Activated T-helper 9 cell treated with anti-CD3 and anti-CD28 coated beads, Interleukin-2, amount 50 U/mL, for 16 hours (primary cell): Measurements from ENCODE around the gene ORM2.
"Not testable (repeated sequence)": the region's sequence is repeated elsewhere in the genome, so short reads cannot be mapped to it uniquely, and the experiment has no call there.

Experiments
- DNase-seq: peaks from one replicate; pipeline ENCODE4 v3.0.0-alpha.2; 2020; ENCODE audit warnings: low read depth

ORM2 gene

GRCh38 chr9:114314881-114315722 lies 14.6 kb upstream of the ORM2 start:
- DNase-seq = no peak

DNA sequence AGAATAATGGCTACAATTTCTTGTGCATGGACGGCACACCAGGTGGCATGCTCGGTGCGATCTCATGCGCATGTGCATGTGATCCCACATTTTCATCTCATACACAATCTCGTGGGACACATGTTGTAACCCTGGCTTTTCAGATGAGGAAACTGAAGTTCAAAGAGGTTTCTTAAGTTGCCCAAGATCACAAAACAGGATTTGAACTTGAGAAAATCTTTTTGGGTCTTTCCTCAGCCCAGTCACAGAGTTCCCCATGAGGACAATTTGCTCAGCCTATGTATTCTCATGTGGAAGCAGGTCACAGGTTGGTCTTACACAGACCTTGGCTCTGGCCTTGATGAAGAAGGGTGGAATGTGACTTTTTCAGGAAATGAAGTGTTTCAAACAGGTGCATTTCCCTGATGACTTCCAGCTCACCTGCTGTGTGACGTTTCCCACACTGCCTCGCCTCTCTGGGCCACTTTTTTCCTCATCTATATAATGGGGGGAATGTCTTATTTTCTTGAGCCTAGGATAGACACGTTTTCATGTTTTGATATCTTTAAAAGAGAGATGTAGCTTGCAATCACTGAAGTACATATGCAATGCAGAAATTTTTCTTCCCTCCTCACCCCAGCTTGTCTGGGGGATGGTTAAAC lies 13.8 kb upstream of the ORM2 start:
- no peak for DNase-seq

- no peak for DNase-seq
Observed at GRCh38 chr9:114316605-114317230, 13.0 kb upstream of the ORM2 start.

GRCh38 chr9:114317665-114318357 lies 11.9 kb upstream of the ORM2 start:
- no peak for DNase-seq

DNA sequence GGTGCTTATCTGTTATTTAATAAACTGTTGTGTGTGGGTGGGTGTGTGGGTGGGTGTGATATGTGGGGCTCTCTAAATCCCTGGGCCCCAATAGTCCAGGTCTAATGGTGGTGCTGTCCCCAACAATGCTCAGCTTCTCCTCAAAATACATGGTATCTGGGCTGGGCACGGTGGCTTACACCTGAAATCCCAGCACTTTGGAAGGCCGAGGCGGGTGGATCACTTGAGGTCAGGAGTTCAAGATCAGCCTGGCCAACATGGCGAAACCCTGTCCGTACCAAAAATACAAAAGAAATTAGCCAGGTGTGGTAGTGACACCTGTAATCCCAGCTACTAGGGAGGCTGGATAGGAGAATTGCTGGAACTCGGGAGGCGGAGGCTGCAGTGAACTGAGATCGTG lies 11.3 kb upstream of the ORM2 start:
- no peak for DNase-seq

DNA sequence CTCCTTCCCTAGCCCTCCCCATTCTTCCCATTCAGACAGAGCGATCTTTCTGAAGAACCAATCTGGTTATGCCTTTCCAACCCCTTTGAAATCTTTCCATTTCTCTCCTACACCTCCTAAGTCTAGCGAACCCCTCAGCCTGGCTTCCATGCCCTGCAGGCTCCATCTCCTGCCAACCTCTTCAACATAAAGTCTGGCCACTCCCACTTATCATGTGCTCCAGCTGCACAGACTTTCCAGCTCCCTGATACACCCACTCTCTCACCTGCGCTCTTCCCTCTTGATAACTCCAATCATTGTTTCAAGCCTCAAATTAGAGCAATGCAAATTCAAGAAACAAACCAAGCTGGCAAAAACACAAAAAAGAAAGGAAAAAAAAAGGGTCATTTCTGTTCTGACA lies 10.5 kb upstream of the ORM2 start:
- DNase-seq = no peak

- DNase-seq = not testable (repeated sequence)
Observed at GRCh38 chr9:114320710-114321109, 9.0 kb upstream of the ORM2 start.

DNA sequence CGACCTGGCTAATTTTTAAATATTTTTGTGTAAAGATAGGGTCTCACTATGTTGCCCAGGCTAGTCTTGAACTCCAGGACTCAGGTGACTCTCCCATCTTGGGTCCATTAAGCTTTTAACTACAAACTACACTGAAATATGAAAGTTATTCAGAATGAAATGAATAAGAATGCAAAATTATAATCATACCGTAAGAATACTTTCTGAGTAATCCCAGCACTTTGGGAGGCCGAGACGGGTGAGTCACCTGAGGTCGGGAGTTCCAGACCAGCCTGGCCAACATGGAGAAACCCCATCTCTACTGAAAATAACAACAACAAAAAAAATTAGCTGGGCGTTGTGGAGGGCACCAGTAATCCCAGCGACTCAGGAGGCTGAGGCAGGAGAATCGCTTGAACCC lies 7.9 kb upstream of the ORM2 start:
- no peak for DNase-seq

DNA sequence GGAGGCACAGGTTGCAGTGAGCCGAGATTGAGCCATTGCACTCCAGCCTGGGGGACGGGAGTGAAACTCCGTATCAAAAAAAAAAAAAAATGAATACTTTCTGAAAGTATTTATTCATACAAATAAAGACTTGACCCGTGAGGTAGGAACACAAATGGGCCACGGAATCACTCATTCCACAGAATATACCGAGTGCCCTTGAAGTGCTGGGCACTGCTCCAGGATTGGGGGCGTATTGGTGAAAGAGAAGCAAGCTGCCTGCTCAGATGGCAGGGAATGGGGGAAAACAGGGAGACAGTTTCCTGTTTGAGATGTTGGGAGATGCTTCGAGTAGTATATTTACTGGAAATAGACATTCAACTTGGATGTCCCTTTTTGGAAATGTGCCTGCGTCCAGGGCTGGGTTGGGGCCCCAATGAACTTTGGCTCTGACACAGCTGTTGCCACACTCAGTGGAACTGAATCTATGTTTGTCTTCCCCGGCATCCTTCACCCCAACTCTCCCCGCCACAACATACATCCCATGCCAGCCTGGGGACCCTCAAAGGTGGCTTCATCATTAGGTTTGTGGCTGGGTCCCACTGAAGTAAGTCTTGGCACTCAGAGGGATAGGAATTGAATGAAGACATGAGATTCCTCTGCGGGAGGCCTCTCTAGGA lies 7.4 kb upstream of the ORM2 start:
- DNase-seq = not testable (repeated sequence)

DNA sequence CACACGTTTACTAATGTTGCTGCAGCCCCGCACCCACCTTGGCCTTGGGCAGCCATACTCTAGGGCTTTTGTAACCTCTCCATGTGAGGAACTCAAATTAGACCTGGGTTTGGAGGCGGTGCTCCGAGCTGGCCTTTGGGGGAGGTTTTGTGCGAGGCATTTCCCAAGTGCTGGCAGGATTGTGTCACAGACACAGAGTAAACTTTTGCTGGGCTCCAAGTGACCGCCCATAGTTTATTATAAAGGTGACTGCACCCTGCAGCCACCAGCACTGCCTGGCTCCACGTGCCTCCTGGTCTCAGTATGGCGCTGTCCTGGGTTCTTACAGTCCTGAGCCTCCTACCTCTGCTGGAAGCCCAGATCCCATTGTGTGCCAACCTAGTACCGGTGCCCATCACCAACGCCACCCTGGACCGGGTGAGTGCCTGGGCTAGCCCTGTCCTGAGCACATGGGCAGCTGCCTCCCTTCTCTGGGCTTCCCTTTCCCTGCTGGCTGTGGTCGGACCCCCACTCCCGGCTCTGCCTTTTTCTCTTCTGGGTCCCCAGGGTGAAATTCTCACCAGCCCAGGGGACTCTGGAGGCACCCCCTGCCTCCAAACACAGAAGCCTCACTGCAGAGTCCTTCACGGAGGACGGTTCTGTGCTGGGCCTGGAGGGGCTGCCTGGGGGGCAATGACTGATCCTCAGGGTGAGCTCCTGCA lies 6.7 kb upstream of the ORM2 start, which contains the start of gene ORM1:
ORM1 (plus strand) TSS at position 268 of the 701 bp plus-strand sequence; CDS start at position 304, 36 bp downstream.
- not testable (repeated sequence) for DNase-seq

- not testable (repeated sequence) for DNase-seq
Observed at GRCh38 chr9:114323849-114324248, 5.8 kb upstream of the ORM2 start.

DNA sequence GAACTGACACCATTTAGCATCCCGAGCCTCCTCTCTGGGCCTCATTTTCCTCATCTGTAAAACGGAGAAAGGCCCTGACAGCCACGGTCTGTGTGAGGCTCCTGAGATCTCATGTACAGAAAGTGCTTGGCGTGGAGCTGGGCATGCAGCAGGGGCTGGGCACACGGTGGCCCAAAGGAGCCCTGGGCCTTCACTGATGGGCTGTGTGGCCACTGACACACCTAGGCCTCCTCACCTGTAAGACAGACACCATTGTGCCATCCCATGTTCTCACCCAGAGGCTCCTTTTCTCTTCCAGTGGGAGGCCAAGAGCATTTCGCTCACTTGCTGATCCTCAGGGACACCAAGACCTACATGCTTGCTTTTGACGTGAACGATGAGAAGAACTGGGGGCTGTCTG lies 5.2 kb upstream of the ORM2 start:
- DNase-seq = no peak

DNA sequence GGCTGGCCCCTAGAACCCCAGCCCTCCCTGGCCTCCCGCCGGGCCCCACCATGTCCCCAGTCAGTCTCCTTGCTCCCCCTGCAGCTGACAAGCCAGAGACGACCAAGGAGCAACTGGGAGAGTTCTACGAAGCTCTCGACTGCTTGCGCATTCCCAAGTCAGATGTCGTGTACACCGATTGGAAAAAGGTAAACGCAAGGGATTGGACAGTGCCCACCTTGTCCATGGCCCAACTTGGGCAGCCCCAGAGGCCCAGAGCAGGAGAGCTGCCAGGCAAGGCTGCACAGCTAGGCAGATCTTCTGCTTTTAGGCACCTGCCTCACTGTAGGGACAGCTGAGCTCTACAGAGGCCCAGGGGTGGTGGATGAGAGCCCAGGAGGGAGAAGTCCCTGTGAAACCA lies 4.7 kb upstream of the ORM2 start:
- DNase-seq = not testable (repeated sequence)

DNA sequence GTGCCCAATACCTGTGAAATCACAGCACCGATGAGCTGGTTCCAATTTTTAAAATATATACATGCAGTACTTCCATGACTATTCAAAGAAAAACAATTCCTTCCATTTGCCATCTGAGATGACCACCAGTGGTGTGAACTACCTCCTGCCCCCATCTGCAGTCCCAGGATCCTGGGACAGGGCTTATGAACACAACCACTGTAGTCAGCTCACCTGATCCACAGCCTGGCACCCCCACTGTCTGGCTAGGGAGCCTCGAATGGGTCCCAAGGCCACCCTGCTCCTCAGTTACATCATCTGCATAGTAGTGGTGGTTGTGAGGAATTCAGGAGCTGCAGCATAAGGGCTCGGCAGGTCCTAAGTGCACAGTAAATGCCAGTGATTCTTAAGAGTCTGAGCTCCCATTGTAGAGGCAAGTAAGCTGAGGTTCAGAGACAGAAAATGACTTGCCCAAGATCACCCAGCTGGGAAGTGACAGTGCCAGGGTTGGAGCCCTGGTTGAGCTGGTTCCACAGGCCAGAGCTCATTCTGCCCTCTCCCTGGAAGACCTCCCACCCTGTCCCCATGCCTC lies 3.9 kb upstream of the ORM2 start:
- DNase-seq = not testable (repeated sequence)

DNA sequence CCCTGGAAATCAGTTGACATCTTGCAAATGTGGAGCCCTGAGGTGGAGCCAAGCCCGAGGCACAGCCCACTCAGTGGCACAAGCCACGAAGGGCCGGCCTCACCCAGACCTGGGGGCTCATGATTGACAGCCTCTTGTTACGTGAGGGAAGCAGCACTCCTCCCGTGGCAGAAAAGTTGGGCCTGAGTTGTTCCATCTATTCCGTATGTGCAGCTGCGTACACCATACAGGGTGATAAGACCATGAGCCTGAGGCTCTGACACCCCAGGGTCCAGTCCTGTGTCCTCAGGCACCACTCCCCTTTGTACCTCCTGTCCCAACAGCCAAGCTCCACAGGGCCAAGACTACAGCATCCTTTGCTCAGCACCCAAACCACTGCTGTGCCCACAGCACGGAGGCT lies 1.9 kb upstream of the ORM2 start:
- no peak for DNase-seq

DNA sequence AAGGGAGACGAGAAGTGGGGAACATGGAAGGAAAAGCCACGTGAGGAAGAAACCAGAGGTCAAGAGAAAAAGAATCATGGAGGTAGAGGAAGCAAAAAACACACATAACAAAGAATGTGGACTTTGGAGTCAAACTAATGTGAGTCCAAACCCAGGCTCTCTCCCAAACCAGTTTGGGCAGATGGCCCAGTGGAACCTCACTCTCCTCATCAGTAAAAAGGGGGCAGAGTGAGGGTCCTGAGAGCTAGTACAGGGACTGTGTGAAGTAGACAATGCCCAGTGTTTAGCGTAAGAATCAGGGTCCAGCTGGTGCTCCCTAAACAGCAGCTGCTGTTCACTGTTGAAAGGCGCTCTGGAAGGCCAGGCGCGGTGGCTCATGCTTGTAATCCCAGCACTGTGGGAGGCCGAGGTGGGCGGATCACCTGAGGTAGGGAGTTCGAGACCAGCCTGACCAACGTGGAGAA lies 1.3 kb upstream of the ORM2 start:
- DNase-seq = not testable (repeated sequence)

GRCh38 chr9:114328937-114329624 lies 588 bp upstream of the ORM2 start:
- not testable (repeated sequence) for DNase-seq

DNA sequence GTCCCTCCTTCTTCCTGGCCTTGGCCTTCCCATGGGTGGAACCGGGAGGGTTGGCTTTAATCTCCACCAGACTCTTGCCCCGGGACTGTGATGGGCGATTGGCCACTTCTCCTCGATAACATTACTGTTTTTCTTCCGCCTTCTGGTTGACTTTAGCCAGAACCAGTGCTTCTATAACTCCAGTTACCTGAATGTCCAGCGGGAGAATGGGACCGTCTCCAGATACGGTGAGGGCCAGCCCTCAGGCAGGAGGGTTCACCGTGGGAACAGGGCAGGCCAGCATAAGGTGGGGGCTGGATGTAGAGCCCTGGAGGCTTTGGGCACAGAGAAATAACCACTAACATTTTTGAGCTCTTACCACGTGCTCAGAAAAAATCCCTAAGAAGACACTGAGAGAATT lies 967 bp downstream of the ORM2 start:
- DNase-seq = no peak

GRCh38 chr9:114331229-114332195 lies 1.8 kb downstream of the ORM2 start:
- not testable (repeated sequence) for DNase-seq
